ENCODE data around the gene COL9A2.

Gene COL9A2

DNA sequence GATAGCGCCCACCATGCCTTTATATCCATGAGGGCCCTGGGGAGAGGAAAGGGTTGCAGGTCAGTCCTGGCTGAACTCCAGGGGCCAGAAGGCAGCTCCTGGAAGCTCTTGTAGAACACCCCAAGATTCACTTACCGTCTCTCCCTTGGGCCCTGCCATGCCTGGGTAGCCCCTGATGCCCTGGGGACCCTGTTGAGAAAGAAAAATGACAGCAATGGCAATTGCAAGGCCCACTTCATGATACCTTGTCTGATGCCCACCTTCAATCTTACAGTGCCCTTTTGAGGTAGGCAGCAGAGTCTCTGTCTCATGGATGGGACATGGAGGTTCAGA lies 7.0 kb downstream of the COL9A2 start:
- TF ChIP-seq, protein P1, sequence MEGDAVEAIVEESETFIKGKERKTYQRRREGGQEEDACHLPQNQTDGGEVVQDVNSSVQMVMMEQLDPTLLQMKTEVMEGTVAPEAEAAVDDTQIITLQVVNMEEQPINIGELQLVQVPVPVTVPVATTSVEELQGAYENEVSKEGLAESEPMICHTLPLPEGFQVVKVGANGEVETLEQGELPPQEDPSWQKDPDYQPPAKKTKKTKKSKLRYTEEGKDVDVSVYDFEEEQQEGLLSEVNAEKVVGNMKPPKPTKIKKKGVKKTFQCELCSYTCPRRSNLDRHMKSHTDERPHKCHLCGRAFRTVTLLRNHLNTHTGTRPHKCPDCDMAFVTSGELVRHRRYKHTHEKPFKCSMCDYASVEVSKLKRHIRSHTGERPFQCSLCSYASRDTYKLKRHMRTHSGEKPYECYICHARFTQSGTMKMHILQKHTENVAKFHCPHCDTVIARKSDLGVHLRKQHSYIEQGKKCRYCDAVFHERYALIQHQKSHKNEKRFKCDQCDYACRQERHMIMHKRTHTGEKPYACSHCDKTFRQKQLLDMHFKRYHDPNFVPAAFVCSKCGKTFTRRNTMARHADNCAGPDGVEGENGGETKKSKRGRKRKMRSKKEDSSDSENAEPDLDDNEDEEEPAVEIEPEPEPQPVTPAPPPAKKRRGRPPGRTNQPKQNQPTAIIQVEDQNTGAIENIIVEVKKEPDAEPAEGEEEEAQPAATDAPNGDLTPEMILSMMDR (IDR thresholded peaks at IDR 0.05; ENCODE audit: borderline replicate concordance, extremely low read depth, low read length, poor library complexity, severe bottlenecking) = no peak
- TF ChIP-seq EZH2 (IDR thresholded peaks at IDR 0.05; ENCODE audit: borderline replicate concordance, low read depth, low read length, severe bottlenecking) = no peak
- no peak overlapping the region for H3K4me2 ChIP-seq (ENCODE audit: insufficient read depth, low read length)
- H3K36me3 ChIP-seq (ENCODE audit: insufficient read depth, low read length) = no peaks in the 10 kb centered on the region
- H3K9ac ChIP-seq (ENCODE audit: low read depth, low read length) = no peak overlapping the region
- no peak for ATAC-seq (ENCODE audit: insufficient read depth, low read depth)
- no peak overlapping the region for H3K4me3 ChIP-seq (ENCODE audit: low read depth in 1 of 2, low read length in 2 of 2)
- no peak overlapping the region for H3K27ac ChIP-seq (ENCODE audit: low read length)
- no peaks in the 10 kb centered on the region for H3K79me2 ChIP-seq (ENCODE audit: insufficient read depth, low read length)
- DNase-seq = no peak
- peaks cover 6% of the 10 kb centered on the region for H3K27me3 ChIP-seq (ENCODE audit: insufficient read depth, low read length, poor library complexity)
- H3K9me3 ChIP-seq (ENCODE audit: insufficient read depth, low read length, severe bottlenecking) = no peaks in the 10 kb centered on the region
- peaks cover 8% of the 10 kb centered on the region for H3K4me1 ChIP-seq (ENCODE audit: insufficient read depth, low read length)
- no peaks in the 10 kb centered on the region for H4K20me1 ChIP-seq (ENCODE audit: insufficient read depth, low read length)
- no peak overlapping the region for H2AFZ ChIP-seq (ENCODE audit: low read depth, low read length)

DNA sequence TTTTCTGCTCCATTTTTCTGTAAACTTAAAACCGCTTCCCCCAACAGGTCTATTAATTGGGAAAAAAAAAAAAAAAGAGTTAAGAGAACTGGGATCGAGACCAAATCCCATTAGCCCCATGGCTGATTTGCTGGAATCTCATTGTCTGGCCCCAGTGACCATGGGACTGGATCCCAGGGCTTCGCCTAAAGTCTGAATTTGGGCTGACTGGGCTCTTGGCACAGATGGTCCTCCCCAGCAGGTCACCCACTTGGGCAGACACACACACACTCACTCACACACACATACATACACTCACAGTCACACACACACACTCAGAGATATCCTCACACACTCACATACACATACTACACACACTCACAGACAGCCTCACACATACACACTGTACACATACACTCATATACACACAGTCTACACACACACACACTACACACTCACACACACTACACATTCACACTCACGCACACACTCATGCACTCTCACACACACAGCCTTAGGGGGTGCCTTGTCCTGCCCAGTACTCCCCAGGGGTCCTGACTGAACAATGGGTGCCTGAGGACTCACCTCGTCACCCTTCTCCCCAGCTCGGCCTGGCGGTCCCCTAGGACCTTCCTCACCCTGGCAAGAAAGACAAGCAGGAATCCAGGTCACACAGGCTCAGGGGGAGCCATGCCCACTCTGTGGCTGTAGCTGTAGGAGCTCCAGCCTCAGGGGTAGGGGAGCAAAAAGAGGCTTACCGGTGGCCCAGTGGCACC lies 7.5 kb downstream of the COL9A2 start:
- Histone ChIP-seq H3K27me3 (ENCODE audit: insufficient read depth, low read length, poor library complexity) (peaks cover under 1% of the 10 kb centered on the region), H3K9ac (ENCODE audit: low read depth, low read length) (no peak overlapping the region), H4K20me1 (ENCODE audit: insufficient read depth, low read length) (no peaks in the 10 kb centered on the region), H3K4me2 (ENCODE audit: insufficient read depth, low read length) (no peak overlapping the region), H3K4me1 (ENCODE audit: insufficient read depth, low read length) (peaks cover 3% of the 10 kb centered on the region), H2AFZ (ENCODE audit: low read depth, low read length) (no peak overlapping the region), H3K79me2 (ENCODE audit: insufficient read depth, low read length) (no peaks in the 10 kb centered on the region), H3K27ac (ENCODE audit: low read length) (no peak overlapping the region), H3K4me3 (ENCODE audit: low read depth in 1 of 2, low read length in 2 of 2) (no peak overlapping the region), H3K36me3 (ENCODE audit: insufficient read depth, low read length) (no peaks in the 10 kb centered on the region), H3K9me3 (ENCODE audit: insufficient read depth, low read length, severe bottlenecking) (no peaks in the 10 kb centered on the region)
- no peak for DNase-seq
- no peak for ATAC-seq (ENCODE audit: insufficient read depth, low read depth)
- no peak for TF ChIP-seq EZH2 (IDR thresholded peaks at IDR 0.05; ENCODE audit: borderline replicate concordance, low read depth, low read length, severe bottlenecking)
- TF ChIP-seq, protein P1 (IDR thresholded peaks at IDR 0.05; ENCODE audit: borderline replicate concordance, extremely low read depth, low read length, poor library complexity, severe bottlenecking) = no peak

DNA sequence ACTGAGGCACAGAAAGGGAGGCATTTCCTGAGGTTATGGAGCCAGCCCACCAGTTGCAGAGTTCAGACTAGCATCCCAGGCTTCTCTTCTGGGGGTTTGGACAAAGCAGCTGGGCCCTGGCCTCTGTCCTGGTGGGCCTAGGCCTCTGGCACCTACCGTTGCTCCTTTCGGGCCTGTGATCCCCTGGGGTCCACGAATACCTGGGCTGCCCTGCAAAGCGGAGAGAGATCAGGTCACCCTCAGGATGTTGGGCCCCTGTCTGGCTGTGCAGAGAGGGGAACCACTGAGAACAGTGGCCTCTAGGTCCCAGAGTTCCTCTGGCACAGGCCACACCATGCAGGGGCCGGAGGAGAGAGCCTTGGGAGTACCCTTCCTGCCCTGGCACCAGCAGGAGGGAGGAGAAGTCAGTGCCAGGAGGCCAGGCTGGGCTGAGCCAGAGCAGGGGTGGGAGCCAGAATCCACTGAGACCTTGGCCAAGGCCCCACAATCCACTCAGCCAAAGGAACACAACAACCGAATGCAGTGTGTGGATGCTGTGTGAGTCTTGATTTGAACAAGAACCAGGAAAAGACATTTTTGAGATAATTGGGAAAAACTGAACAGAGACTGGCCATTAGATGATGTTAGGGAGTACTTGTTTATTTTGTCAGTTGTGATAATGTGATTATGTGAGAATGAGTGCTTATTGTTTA lies 8.9 kb downstream of the COL9A2 start:
- Histone ChIP-seq H3K9me3 (ENCODE audit: insufficient read depth, low read length, severe bottlenecking) (no peaks in the 10 kb centered on the region), H3K36me3 (ENCODE audit: insufficient read depth, low read length) (no peaks in the 10 kb centered on the region), H3K9ac (ENCODE audit: low read depth, low read length) (no peak overlapping the region), H4K20me1 (ENCODE audit: insufficient read depth, low read length) (no peaks in the 10 kb centered on the region), H3K4me1 (ENCODE audit: insufficient read depth, low read length) (no peaks in the 10 kb centered on the region), H3K27me3 (ENCODE audit: insufficient read depth, low read length, poor library complexity) (no peaks in the 10 kb centered on the region), H3K27ac (ENCODE audit: low read length) (no peak overlapping the region), H2AFZ (ENCODE audit: low read depth, low read length) (no peak overlapping the region), H3K4me3 (ENCODE audit: low read depth in 1 of 2, low read length in 2 of 2) (no peak overlapping the region), H3K79me2 (ENCODE audit: insufficient read depth, low read length) (no peaks in the 10 kb centered on the region), H3K4me2 (ENCODE audit: insufficient read depth, low read length) (no peak overlapping the region)
- ATAC-seq (ENCODE audit: insufficient read depth, low read depth) (no peak), DNase-seq (no peak)
- no peak for TF ChIP-seq EZH2 (IDR thresholded peaks at IDR 0.05; ENCODE audit: borderline replicate concordance, low read depth, low read length, severe bottlenecking)
- TF ChIP-seq, protein P1 (IDR thresholded peaks at IDR 0.05; ENCODE audit: borderline replicate concordance, extremely low read depth, low read length, poor library complexity, severe bottlenecking) = no peak
